Smooth muscle cell (in vitro differentiated cells): Measurements from ENCODE around the gene FGF12. TPM values are rescaled to one million over a fixed set of nuclear protein-coding genes. Genes with fewer than 3 reads are reported as not detected.

Source experiments
- DNase-seq: peaks from one replicate; lab custom pipeline; 2025; ENCODE audit not compliant: unreplicated experiment; lab: John Stamatoyannopoulos, UW
- H2AFZ ChIP-seq: fragments of 200-600 bp; sonication (generic); 2 replicates; pipeline ENCODE4 v1.6.0; 2016; ENCODE audit warnings: antibody characterized with exemption, low read depth, mild to moderate bottlenecking
- H3F3A ChIP-seq: fragments of 200-600 bp; sonication (generic); 2 replicates; pipeline ENCODE4 v1.6.0; 2017; ENCODE audit warnings: antibody characterized with exemption, low read depth
- H3K27ac ChIP-seq: fragments of 200-600 bp; sonication (generic); 2 replicates; pipeline ENCODE4 v1.5.1; 2016; ENCODE audit warnings: low read depth, mild to moderate bottlenecking
- H3K27me3 ChIP-seq: fragments of 200-600 bp; sonication (generic); 2 replicates; pipeline ENCODE4 v1.6.1; 2016; ENCODE audit warnings: low read depth, mild to moderate bottlenecking
- H3K36me3 ChIP-seq: fragments of 200-600 bp; sonication (generic); 2 replicates; pipeline ENCODE4 v1.5.1; 2016; ENCODE audit warnings: low read depth
- H3K4me1 ChIP-seq: fragments of 200-600 bp; sonication (generic); 2 replicates; pipeline ENCODE4 v1.5.1; 2016; ENCODE audit warnings: low read depth
- H3K4me2 ChIP-seq: fragments of 200-600 bp; sonication (generic); 2 replicates; pipeline ENCODE4 v1.6.0; 2016; ENCODE audit warnings: mild to moderate bottlenecking
- H3K4me3 ChIP-seq: fragments of 200-600 bp; sonication (generic); 2 replicates; pipeline ENCODE4 v1.5.1; 2016; ENCODE audit warnings: mild to moderate bottlenecking
- H3K79me2 ChIP-seq: fragments of 200-600 bp; sonication (generic); 2 replicates; pipeline ENCODE4 v1.6.0; 2016; ENCODE audit warnings: low read depth, mild to moderate bottlenecking
- H3K9ac ChIP-seq: fragments of 200-600 bp; sonication (generic); 2 replicates; pipeline ENCODE4 v1.6.0; 2016; ENCODE audit warnings: low read depth
- H3K9me3 ChIP-seq: fragments of 200-600 bp; sonication (generic); replicated peaks from 2 replicates; pipeline ENCODE4 v1.5.1; 2016; ENCODE audit warnings: low read depth
- H4K20me1 ChIP-seq: fragments of 200-600 bp; sonication (generic); 2 replicates; pipeline ENCODE4 v1.6.0; 2016; ENCODE audit warnings: low read depth
- CTCF ChIP-seq: fragments of 200-600 bp; sonication (generic); IDR thresholded peaks from 2 replicates; pipeline ENCODE4 v1.5.1; 2017; ENCODE audit warnings: borderline replicate concordance, mild to moderate bottlenecking, antibody characterized with exemption; ENCODE audit not compliant: insufficient read depth, poor library complexity, severe bottlenecking
- WGBS: methylation state at CpG from one replicate; pipeline ENCODE4 v1.1.7; 2016; ENCODE audit warnings: low lambda C conversion rate; 5-methylcytosine and 5-hydroxymethylcytosine counted together
- polyA plus RNA-seq: library from polyadenylated mRNA; unstranded; fragments of >200 nt; fragmentation: Nextera tagmentation; extraction: Ambion mirVana; gene quantifications from 2 replicates; pipeline ENCODE4 v1.2.1, GENCODE V29; 2016
- total RNA-seq: library from RNA; depleted of rRNA; stranded (reverse); fragments of >200 nt; gene quantifications from 2 replicates; pipeline ENCODE4 v1.2.3, GENCODE V29; 2014

FGF12 gene
- total and polyA plus RNA-seq, 2 experiments from 2014 or later = 0.47 to 1.0 TPM

GRCh38 chr3:192726385-192726784 lies 956 bp downstream of the FGF12 start:
- Histone ChIP-seq H3F3A (no peaks in the 10 kb centered on the region), H4K20me1 (no peaks in the 10 kb centered on the region), H3K79me2 (no peaks in the 10 kb centered on the region), H3K36me3 (no peaks in the 10 kb centered on the region), H2AFZ (no peak overlapping the region), H3K27me3 (peaks cover 15% of the 10 kb centered on the region), H3K4me3 (no peak overlapping the region), H3K4me1 (no peaks in the 10 kb centered on the region), H3K27ac (no peak overlapping the region), H3K9ac (no peak overlapping the region), H3K9me3 (no peaks in the 10 kb centered on the region), H3K4me2 (no peak overlapping the region)
- DNase-seq = no peak
- 83% methylated on average over 2 of the region's 2 CpGs for WGBS
- TF ChIP-seq CTCF = no peak

- Histone ChIP-seq H3K27ac (no peak overlapping the region), H3K4me1 (no peaks in the 10 kb centered on the region), H3K4me2 (no peak overlapping the region), H3F3A (no peaks in the 10 kb centered on the region), H3K27me3 (peaks cover 6% of the 10 kb centered on the region), H3K36me3 (no peaks in the 10 kb centered on the region), H4K20me1 (no peaks in the 10 kb centered on the region), H3K79me2 (no peaks in the 10 kb centered on the region), H3K4me3 (no peak overlapping the region), H3K9me3 (no peaks in the 10 kb centered on the region), H3K9ac (no peak overlapping the region), H2AFZ (no peak overlapping the region)
- 71% methylated on average over 3 of the region's 3 CpGs for WGBS
- no peak for DNase-seq
- TF ChIP-seq CTCF = no peak
These were observed 7.4 kb downstream of the FGF12 start for GRCh38 chr3:192719964-192720363.

GRCh38 chr3:192718156-192718555 lies 9.2 kb downstream of the FGF12 start:
- H3K27ac ChIP-seq = no peak overlapping the region
- WGBS = 50% methylated on average over 3 of the region's 3 CpGs

More at GRCh38 chr3:192718156-192718555, 9.2 kb downstream of the FGF12 start:
- H3K9ac ChIP-seq = no peak overlapping the region
- no peaks in the 10 kb centered on the region for H3K79me2 ChIP-seq
- no peak overlapping the region for H2AFZ ChIP-seq
- H3K9me3 ChIP-seq = no peaks in the 10 kb centered on the region
- peaks cover under 1% of the 10 kb centered on the region for H3K27me3 ChIP-seq
- H3F3A ChIP-seq = no peaks in the 10 kb centered on the region
- no peak overlapping the region for H3K4me3 ChIP-seq
- no peak for TF ChIP-seq CTCF
- DNase-seq = no peak
- no peaks in the 10 kb centered on the region for H3K4me1 ChIP-seq
- no peak overlapping the region for H3K4me2 ChIP-seq
- no peaks in the 10 kb centered on the region for H4K20me1 ChIP-seq
- H3K36me3 ChIP-seq = no peaks in the 10 kb centered on the region
